ENCODE measurements around the gene PRDX4.

PRDX4 gene

GRCh38 chrX:23732704-23733103 lies 65.4 kb downstream of the PRDX4 start:
- CTCF ChIA-PET, result no interaction called here
- TF ChIP-seq, protein P1, sequence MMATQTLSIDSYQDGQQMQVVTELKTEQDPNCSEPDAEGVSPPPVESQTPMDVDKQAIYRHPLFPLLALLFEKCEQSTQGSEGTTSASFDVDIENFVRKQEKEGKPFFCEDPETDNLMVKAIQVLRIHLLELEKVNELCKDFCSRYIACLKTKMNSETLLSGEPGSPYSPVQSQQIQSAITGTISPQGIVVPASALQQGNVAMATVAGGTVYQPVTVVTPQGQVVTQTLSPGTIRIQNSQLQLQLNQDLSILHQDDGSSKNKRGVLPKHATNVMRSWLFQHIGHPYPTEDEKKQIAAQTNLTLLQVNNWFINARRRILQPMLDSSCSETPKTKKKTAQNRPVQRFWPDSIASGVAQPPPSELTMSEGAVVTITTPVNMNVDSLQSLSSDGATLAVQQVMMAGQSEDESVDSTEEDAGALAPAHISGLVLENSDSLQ (IDR thresholded peaks at IDR 0.05), result no peak
- TF ChIP-seq L3MBTL2 (conservative IDR thresholded peaks at IDR 0.05), result no peak
- no peak for TF ChIP-seq ARNT (IDR thresholded peaks at IDR 0.05)
- no peak for TF ChIP-seq BHLHE40 (IDR thresholded peaks at IDR 0.05; ENCODE audit: borderline replicate concordance)
- TF ChIP-seq SUZ12 (IDR thresholded peaks at IDR 0.05), result no peak
- TF ChIP-seq FOXM1 (IDR thresholded peaks at IDR 0.05; ENCODE audit: borderline replicate concordance), result no peak
- TF ChIP-seq FOXK2 (IDR thresholded peaks at IDR 0.05), result no peak
- no peak for TF ChIP-seq TARDBP (IDR thresholded peaks at IDR 0.05)
- TF ChIP-seq HDGF (IDR thresholded peaks at IDR 0.05; ENCODE audit: borderline replicate concordance), result no peak
- no peak for TF ChIP-seq ZNF384 (IDR thresholded peaks at IDR 0.05)
- TF ChIP-seq NFRKB (IDR thresholded peaks at IDR 0.05), result no peak
- POLR2A ChIA-PET, result no interaction called here
- no peak for DNase-seq (ENCODE audit: extremely low spot score)
